GM21825 (cell line): Measurements from ENCODE around the gene TADA1.
A peak's percentile ranks its signal among the peaks of the same experiment; 100 is the strongest.

Experiments used
- ATAC-seq: cut with Tn5 transposase; IDR thresholded peaks from one replicate; pipeline ENCODE4 v1.9.1; 2021; ENCODE audit warnings: mild to moderate bottlenecking, moderate library complexity; ENCODE audit not compliant: unreplicated experiment

Gene TADA1, protein sequence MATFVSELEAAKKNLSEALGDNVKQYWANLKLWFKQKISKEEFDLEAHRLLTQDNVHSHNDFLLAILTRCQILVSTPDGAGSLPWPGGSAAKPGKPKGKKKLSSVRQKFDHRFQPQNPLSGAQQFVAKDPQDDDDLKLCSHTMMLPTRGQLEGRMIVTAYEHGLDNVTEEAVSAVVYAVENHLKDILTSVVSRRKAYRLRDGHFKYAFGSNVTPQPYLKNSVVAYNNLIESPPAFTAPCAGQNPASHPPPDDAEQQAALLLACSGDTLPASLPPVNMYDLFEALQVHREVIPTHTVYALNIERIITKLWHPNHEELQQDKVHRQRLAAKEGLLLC

DNA sequence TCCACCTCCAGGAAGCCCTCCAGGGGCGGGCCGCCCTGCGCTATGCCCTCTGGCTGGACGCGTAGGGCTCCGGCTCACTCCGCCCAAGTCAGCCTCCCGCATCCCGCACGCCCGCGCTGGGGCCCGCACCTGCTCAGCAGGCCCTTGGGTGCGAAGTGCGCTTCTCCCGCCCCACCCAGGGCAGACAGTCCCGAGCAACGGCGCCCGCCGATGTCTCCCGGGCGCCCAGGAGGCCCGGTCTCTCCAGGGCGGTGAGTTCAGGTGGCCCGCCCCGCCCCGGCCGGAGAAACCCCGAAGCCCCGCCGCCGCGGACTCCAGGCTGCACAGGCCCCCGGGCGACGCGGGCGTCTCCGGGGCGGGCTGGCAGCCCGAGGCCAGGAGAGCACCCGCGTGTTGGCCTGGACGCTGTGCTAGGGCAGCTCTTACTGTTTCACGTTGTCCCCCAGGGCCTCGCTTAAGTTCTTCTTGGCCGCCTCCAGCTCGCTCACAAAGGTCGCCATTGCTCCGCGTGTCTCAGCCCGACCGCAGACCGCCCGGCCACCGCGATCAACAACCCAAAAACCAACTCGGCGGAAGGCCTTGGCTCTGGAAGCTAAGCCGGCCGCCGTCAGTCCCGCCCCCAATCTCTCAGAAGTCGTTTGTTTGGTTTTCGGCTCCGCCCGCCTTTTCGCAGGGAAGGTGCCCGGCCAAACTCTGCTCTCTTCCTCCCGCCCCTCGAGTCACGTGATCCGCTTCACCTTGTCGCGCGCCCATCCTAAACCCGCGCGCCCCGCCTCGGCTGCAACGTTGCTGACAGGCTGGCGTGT lies at the start of gene TADA1:
TADA1 (minus strand) TSS at position 531 of the 806 bp plus-strand sequence; CDS start at position 500, 31 bp downstream.
- ATAC-seq, result peak; percentile 90

DNA sequence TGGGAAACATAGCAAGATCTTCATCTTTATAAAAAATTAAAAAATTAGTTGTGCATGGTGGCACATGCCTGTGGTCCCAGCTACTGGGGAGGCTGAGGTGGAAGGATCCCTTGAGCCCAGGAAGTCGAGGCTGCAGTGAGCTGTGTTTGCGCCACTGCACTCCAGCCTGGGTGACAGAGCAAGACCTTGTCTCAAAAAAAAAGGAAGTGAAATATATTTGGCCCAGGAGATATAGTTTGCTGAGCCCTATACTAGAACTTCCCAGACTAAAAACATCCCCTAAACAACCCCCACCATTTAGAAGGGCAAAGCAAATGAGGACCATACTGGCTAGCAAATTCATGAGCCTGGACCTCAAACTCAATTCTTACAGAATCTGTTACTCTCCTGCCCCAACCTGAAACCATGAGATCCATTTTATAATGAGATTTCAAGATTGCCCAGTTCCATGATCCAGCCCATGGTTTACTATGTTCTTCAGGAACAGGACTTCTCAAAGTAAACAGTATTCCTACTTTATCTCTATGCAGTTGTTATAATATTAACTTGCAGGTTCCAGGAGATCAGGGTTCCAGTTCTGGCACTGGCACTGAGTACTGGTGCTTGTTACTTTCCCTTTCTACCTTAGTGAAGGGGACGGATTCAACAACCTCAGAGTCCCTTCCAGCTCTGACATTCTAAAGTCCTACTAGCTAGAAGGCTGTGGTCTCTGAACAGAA lies 48.9 kb upstream of the TADA1 start:
- peak; percentile 70 for ATAC-seq

DNA sequence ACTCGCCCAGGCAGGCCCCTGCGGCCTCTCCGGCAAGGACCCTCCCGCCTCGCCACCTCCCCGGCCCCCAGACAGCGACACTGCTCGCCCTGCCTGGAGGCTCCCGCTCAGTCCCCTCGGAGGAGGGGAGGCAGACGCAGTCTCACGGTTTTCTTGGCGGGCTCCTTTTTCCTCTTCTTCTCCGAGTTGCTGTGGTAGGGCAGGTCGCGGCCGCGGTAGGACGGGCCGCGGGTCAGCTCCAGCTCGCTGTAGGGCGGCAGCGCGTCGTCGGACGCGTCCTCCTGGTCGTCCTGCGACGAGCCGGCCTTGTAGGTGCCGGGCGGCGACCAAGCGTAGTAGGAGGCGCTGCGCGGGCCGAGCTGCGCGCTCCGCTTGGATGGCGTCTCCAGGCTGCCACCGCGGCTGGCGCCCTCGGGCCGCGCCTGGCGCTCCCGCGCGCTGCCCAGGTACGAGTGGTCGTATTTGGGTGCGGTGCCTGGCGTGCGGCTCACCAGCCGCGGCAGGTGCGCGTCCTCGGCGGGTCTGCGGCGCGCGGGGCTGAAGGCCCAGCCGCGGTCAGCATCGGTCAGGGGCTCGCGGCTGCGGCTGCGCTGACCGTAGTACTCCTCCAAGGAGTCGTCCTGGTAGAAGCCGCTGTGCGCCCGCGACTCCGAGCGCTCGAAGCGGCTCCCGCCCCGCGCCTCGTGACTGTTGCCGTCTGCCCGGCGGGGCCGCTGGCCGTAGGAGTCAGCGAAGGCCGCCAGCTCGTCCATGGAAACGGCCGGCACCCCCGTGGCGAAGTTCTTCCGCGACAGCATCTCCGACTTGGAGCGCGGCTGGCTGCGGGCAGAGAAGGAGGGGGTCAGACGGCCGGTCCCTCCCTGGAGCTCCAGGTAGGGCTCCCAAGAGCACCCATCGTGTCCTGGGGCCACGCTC lies 44.8 kb upstream of the TADA1 start:
- no peak for ATAC-seq

DNA sequence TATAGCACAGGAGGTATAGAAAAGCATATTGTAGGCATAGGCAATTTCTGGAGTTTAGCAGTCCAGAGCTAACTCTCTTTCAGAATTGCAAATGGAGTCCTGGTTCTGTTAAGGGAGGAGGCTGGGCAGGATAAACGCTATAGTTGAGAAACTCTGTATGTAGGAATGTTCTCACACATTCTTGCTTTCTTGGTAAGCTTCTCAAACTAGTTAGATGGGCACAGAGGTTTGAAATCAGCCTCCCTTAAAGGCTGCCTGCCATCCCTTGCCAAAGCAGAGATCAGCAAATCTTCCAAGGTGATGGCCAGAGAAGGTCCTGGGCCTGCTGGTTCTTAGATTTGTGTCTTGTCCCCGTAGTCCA lies 42.9 kb upstream of the TADA1 start:
- no peak for ATAC-seq

DNA sequence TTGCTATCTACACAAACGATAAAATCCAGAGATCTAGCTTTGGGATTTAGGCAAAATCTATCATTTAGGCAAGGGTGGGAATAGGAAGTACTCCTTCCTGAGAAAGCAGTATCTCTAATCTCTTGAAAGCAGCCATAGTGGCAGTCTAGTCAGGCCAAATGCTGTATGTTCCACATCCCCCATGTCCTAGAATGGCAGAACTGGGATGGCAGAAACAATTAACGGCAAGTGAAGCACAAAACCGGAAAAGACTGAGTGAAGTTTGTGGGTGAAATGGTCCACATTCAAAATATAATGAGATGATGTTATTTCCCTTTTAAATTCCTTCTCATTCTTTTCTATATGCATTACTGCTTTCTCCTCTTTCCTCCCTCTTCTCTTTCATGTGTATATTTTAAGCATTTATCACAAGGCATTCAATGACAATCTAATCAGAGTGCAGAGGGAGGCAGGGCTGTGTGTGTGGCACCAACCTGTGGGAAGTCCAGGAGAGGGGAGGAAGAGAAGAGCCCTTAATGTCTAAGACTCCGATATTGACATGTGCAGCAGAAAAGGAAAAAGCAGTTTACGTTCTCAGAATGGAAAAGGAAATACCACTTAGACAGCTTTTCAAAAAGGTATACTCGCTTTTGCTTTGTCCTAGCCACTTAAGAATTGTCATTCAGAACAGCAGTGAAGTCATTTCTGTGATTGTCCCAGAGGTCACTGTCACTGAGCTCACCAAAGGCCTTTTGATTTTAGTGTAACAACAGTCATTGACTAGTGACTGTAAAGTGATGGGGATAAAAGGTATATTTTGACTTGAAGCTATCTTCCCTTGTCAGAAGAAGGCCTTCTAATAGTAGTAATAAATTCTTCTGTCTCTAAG lies 42.3 kb upstream of the TADA1 start:
- ATAC-seq, result no peak

DNA sequence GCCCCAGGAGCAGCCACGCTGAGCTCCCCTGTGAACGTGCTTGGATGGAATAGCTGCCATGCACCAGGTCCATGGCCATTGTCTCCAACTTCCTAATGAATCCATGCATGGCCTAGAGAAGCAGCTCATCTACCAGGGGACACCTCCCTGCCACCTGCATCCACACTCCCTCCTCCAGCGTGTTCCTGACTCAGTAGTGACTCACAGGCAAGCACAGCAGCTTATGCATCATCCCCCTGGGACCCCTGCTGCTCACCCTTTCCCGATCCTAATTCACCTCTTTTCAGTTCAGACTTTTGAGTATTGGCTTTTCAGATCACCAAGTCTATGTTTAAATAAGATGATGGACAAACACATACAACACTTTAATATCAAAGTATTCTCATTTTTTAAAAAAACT lies 39.9 kb upstream of the TADA1 start:
- no peak for ATAC-seq

DNA sequence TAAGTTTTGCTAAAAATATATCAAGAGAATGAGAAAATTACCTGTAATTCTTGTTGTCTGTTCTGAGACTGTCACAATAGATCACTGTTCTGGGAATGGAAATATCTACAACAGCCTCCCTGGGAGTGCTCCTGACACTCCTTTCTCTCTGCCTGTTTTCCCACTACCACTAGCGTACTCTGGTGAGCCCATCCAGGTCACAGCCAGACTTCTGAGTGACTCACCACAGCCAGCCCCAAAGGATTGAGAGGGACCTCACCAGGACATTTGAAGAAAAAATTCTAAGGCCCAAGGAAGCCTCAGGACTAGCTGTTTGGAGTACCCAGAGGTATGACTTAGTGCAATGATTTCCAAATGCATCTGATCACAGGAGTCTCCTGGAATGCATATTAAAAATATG lies 39.0 kb upstream of the TADA1 start:
- no peak for ATAC-seq

DNA sequence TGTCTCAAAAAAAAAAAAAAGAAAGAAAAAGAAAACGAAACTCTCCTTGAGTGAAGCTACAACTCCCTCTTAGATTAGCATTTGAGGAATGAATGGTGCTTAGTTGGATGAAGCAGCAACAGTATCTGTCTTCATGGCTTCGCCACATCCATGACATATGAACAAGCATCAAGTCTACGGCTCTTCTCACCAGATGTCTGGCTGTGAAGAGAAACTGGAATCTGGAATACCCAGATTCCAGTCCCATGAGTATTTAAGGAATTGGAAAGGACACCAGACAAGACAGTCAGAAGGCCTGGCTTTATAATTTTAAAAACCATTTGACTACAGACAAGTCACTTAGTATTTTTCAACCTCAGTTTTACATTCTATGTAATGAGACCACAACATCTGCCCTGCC lies 38.0 kb upstream of the TADA1 start:
- ATAC-seq, result no peak

DNA sequence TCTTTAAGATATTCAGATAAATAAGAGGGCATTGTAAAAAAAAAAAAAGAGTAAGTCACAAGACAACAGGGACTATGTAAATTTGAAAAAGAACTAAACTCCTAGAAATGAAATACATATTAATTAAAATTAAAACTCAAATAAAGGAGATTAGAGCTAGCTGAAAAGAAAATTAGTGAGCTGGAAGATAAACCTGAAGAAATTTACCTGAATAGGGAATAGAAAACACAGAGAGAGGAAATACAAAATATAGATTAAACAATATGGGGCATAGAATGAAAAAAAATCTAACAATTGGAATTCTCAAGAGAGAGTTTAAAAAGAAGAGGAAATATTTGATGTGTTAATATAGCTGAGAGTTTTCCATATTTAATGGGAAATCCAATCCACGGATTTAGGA lies 35.6 kb upstream of the TADA1 start:
- no peak for ATAC-seq

DNA sequence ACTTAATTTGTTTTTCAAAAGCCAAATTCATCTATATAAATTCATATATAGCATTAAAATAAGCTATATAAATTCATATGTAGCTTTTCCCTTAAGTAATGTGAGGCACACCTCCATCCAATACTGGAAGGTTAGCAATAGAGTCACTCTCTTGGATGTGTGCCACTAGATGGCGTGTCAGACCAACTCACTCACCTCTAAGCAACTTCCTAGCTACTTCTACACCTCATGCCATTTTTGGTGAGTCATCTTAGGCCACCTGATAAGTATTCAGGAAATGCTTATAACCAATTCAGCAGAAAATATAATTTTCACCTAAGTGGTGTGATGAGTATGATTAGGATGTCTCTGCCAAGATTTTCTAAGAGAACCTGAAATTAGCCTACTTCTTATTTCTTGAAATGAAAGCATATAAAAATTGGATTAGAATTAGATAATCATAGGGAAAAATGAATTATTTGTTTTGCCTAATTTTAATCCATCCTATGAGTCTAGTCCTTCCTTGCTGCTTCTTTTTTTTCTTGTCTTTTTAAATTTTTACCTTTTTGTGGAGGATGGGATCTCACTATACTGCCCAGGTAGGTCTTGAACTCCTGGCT lies 34.4 kb upstream of the TADA1 start:
- ATAC-seq, result peak; percentile 94

DNA sequence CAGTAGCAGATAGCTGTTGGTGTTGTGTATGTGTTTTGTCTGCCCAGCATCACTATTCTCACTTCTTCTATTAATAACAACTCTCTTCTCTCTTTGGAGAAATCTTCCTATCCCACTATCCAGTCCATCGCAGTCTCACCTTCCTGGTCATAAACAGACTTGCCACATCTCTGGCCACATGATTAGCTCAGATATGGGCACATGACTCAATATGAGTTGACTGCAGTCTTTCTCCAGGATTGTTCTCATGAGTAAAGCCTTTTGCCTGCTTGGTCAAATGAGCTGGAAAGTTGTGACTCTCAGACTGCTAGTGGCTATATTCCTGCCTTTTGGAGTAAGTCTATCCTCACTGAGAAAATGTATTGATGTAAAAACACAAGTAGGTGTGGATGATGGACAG lies 32.9 kb upstream of the TADA1 start:
- no peak for ATAC-seq

DNA sequence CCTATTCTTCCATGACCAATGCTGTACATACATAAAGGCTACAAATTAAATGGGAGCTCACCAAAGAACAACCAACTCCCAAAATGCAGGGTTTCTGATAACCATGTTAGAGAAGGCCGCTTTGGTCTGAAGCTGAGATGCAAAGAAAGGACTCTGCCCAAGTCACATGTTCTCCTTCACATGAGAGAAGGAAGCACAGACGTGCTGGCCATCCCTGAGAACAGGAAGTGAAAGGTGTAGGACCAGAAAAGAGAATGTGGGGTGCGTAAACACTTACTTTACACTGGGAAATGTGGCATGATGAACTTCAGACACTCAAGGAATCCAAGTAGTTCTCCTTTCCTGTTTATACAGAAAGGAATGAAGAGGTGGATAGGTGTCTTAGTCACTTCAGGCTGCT lies 31.7 kb upstream of the TADA1 start:
- ATAC-seq, result no peak

DNA sequence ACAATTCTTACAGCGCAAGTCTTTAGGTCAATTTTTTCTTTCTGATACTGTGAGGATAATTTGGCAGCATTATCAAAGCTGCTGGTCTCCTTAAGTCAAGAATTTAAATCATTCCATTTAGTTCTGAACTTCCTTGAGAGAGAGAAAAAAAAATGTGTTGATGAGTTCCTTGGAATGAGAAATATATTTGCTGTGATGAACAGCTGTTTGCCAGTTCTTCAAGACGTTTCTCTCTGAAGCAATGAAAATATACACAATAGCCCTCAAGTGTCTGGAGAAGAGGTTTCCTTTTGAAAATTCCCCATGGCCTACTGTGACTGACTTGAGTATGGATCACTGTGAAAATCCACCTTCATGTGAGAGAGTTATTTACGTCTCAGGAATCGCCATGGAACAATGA lies 31.0 kb upstream of the TADA1 start:
- ATAC-seq, result no peak

DNA sequence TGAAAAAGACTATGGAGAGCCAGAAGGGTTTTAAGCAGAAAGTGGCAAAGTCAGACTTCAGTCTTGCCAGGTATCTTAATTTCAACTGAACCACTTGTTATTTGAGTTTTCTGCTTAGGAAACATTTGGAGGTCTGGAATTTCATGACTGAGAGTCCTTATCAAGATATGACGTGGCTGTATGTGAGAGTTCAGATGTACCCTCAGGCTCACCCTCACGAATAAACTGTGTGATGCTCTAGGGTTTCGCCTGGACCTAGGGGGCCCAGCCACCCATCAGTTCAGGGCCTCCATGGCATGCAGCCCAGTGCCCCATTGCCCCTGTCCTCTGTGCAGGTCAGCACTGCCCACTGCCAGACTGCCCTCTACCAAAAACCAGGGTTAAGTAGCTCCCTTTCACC lies 30.6 kb upstream of the TADA1 start:
- ATAC-seq, result no peak

DNA sequence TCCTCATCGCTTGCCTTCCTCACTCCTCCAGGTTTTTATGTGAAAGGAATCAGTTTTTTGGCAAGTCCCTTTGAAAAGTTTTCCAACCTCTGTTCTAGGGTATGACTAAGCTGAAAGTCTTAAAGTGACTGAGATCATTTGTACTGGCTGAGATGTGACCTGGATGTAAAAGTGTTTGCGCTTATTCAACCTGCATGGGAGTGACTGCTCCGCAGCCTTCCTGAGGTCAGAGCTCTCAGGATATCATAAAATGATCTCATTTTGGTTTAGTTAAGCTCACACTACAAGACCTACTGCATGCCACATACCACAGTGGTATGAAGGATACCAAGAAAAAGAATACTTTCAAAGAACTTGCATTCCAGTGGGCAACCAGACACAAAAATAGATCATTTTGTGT lies 29.8 kb upstream of the TADA1 start:
- no peak for ATAC-seq

DNA sequence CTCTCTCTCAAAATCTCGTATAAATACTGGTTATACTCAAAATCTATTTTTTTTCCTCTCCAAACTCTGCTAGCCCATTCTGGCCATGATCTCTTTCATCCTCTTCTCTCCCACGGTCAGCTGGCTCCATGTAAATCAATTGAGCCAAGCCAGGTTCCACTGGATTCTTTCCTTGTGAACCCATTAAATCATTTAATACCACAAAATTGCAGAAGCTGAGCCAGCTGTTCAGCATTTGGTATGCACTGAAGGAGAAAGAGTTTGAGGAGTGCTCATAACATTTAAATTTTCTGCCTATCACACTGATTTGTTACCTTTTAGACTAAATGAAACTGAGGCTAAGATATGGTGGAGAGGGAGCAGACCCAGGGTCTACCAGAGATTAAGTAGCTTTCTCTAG lies 29.1 kb upstream of the TADA1 start:
- no peak for ATAC-seq

DNA sequence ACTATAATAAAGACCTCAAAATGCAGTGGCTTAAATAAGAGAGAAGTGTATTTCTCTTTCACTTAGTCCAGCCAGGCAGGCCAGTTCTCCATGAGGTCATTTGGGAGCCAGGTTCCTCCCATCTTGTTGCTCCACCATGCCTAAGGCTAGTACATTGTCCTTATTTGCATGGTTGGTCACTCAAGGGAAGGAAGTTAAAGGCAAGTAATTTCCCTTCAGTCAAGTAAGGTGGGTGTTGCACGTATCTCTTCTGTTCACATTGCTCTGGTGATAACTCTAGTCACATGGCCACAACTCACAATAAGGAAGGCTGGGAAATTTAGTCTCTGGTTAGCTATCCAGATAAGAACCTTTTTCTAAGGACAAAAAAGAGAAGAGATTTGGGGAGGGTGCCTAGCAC lies 27.2 kb upstream of the TADA1 start:
- ATAC-seq, result no peak

DNA sequence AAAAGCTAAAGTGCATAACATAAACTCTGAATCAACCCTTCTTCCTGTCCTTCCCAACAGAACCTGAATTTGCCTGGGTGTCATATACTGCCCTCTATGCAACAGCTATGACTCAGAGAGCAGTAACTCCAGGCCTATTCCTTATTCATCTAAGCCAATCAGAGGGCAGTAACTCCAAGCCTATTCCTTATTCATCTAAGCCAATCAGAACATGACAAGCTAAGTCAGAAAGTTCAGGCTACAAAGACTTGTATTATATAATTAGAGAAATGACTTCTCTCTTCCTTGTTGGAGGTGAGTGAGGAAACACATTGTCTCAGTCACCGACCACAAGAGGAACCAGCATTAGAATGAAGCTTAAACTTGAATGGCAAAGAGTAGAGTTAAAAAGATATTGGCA lies 26.2 kb upstream of the TADA1 start:
- ATAC-seq, result no peak

DNA sequence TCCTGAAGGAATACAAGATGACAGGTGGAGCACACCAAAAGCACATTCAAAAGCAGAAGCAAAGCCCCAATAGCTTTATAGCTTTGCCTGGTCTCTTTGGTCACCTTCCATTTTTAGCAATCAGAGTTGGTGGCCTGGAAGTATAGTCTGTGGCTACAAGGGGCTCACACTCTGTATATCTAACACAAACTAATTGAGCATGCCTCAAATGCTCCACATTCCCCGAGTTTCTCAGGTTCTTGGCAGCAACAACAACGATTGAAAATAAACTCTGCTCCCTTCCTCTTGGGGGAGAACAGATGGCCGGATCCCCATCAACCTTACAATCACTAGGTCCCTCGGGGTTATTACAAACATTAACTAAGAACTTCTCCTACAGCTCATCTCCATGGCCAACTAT lies 24.9 kb upstream of the TADA1 start:
- no peak for ATAC-seq
